CD4-positive, alpha-beta T cell (primary cell): ENCODE results near the gene N4BP2. TPM values are rescaled to one million over a fixed set of nuclear protein-coding genes. Genes with fewer than 3 reads are reported as not detected.

Experiments used
- ATAC-seq: fragments of 200-7000 bp; cut with Tn5 transposase; one replicate; pipeline ENCODE4 v1.10.0; 2022; ENCODE audit warnings: mild to moderate bottlenecking; ENCODE audit not compliant: poor library complexity
- CTCF ChIA-PET: fragments of 350-600 bp; sonication (Branson Sonifier 250); formaldehyde crosslinking; loops from one replicate; lab custom pipeline; 2021; ENCODE audit warnings: antibody characterized with exemption, inconsistent platforms; lab: Charles Lee
- POLR2A ChIA-PET: fragments of 350-600 bp; sonication (Branson Sonifier 250); formaldehyde crosslinking; loops from one replicate; lab custom pipeline; 2021; ENCODE audit warnings: antibody characterized with exemption, inconsistent platforms; lab: Charles Lee
- DNase-seq, 14 experiments: peaks; one replicate each; pipeline ENCODE4 v3.0.0-alpha.2; 2013 to 2020; ENCODE audit warnings: mixed read lengths in 2 of 14
- H3K27ac ChIP-seq, 2 donors: one replicate each; pipeline versions ENCODE4 v1.5.1 to v1.7.0; 2013; ENCODE audit warnings: low read length in 2 of 2, low read depth in 1 of 2, mild to moderate bottlenecking in 1 of 2
- H3K27me3 ChIP-seq, 2 experiments: 1 replicate in 1 of 2; 2 replicates in 1 of 2; pipeline versions ENCODE4 v1.6.1 to v1.7.0; 2013; ENCODE audit warnings: low read length in 2 of 2, control low read depth in 1 of 2, mild to moderate bottlenecking in 1 of 2, moderate library complexity in 1 of 2; ENCODE audit not compliant: insufficient read depth in 2 of 2, control insufficient read depth in 1 of 2
- H3K36me3 ChIP-seq: one replicate; pipeline ENCODE4 v1.6.1; 2013; ENCODE audit warnings: low read length, control low read depth; ENCODE audit not compliant: insufficient read depth
- H3K4me1 ChIP-seq: one replicate; pipeline ENCODE4 v1.6.1; 2013; ENCODE audit warnings: low read length, control low read depth; ENCODE audit not compliant: insufficient read depth
- H3K4me3 ChIP-seq: one replicate; pipeline ENCODE4 v1.5.1; 2013; ENCODE audit warnings: mild to moderate bottlenecking, low read length, moderate library complexity
- H3K9me3 ChIP-seq, 2 experiments: 1 replicate in 1 of 2; 2 replicates in 1 of 2; pipeline versions ENCODE4 v1.6.1 to v1.7.0; 2013; ENCODE audit warnings: low read length in 2 of 2, mild to moderate bottlenecking in 2 of 2, control low read depth in 1 of 2, moderate library complexity in 1 of 2; ENCODE audit not compliant: control insufficient read depth in 1 of 2, insufficient read depth in 1 of 2
- H3K27ac Mint-ChIP-seq: one replicate; pipeline ENCODE4 v1.8.0; 2020; ENCODE audit warnings: mixed read lengths
- H3K27me3 Mint-ChIP-seq: one replicate; pipeline ENCODE4 v1.8.0; 2021; ENCODE audit warnings: mixed read lengths
- H3K36me3 Mint-ChIP-seq: one replicate; pipeline ENCODE4 v1.8.0; 2021; ENCODE audit warnings: low read depth, mixed read lengths
- H3K4me1 Mint-ChIP-seq: one replicate; pipeline ENCODE4 v1.8.0; 2021; ENCODE audit warnings: low read depth, mixed read lengths
- H3K4me3 Mint-ChIP-seq: one replicate; pipeline ENCODE4 v1.8.0; 2020; ENCODE audit warnings: mild to moderate bottlenecking, mixed read lengths
- H3K9me3 Mint-ChIP-seq: one replicate; pipeline ENCODE4 v1.8.0; 2020; ENCODE audit warnings: mixed read lengths
- CTCF ChIP-seq: fragments of 200-600 bp; IDR thresholded peaks from one replicate; pipeline ENCODE4 v1.8.0; 2022; ENCODE audit warnings: antibody characterized with exemption, mild to moderate bottlenecking
- intact Hi-C, 2 experiments: fragments of 100-400 bp; cut with DNase I in 1 of 2; cut with micrococcal nuclease in 1 of 2; formaldehyde crosslinking; loops; one replicate each; pipeline versions ENCODE4 v1.15.1 to v1.9.0; 2023 to 2025; cut with DNase I, micrococcal nuclease
- total RNA-seq, 174 experiments: library from RNA in 2 of 174; stranded (reverse) in 2 of 174; gene quantifications; one replicate each; pipeline ENCODE4 v1.2.3 and lab custom pipeline; 2021 to 2026

The N4BP2 gene
- total RNA-seq, 2 experiments from 2014 or later: 21.7 to 25.2 TPM

GRCh38 chr4:40165916-40166315 lies 109.3 kb downstream of the N4BP2 start:
- no peak for TF ChIP-seq CTCF
- CTCF ChIA-PET: interaction anchor here (1.1 kb wide), 1 partner anchor 144 kb away, joined by 3 read pairs; no protein-coding TSS in a partner anchor
- no peak overlapping the region for H3K4me3 ChIP-seq
- Mint-ChIP-seq H3K4me3 (no peak overlapping the region), H3K27me3 (no peaks in the 10 kb centered on the region), H3K27ac (no peak overlapping the region), H3K36me3 (peaks cover 42% of the 10 kb centered on the region), H3K9me3 (peaks cover 8% of the 10 kb centered on the region), H3K4me1 (no peaks in the 10 kb centered on the region)
- POLR2A ChIA-PET: interaction anchor here (0.8 kb wide), 1 partner anchor 72 kb away, joined by 3 read pairs; no protein-coding TSS in a partner anchor
- intact Hi-C loops: no loop called here
- H3K27me3 ChIP-seq: no peaks in the 10 kb centered on the region
- no peak overlapping the region for H3K27ac ChIP-seq
- H3K4me1 ChIP-seq: no peaks in the 10 kb centered on the region
- no peak for DNase-seq
- no peaks in the 10 kb centered on the region for H3K9me3 ChIP-seq
- no peak for ATAC-seq
- H3K36me3 ChIP-seq: peaks cover 5% of the 10 kb centered on the region

- Mint-ChIP-seq H3K27ac (no peak overlapping the region), H3K4me3 (no peak overlapping the region), H3K27me3 (no peaks in the 10 kb centered on the region), H3K36me3 (peaks cover 28% of the 10 kb centered on the region), H3K4me1 (peaks cover 10% of the 10 kb centered on the region), H3K9me3 (peaks cover 8% of the 10 kb centered on the region)
- ChIA-PET POLR2A (no interaction called here), CTCF (no interaction called here)
- Histone ChIP-seq H3K27ac (no peak overlapping the region), H3K9me3 (no peaks in the 10 kb centered on the region), H3K36me3 (no peaks in the 10 kb centered on the region), H3K27me3 (no peaks in the 10 kb centered on the region), H3K4me1 (peaks cover 2% of the 10 kb centered on the region), H3K4me3 (no peak overlapping the region)
- intact Hi-C loops: no loop called here
- no peak for TF ChIP-seq CTCF
- ATAC-seq (no peak), DNase-seq (no peak)
These were observed 111.4 kb downstream of the N4BP2 start for GRCh38 chr4:40168070-40168469.

- peaks cover 10% of the 10 kb centered on the region for H3K4me1 ChIP-seq
- intact Hi-C loops: loop anchor here in 1 of 2 experiments (10.0 kb wide), 1 partner anchor 384 kb away; no protein-coding TSS in a partner anchor
- no peak overlapping the region for H3K4me3 Mint-ChIP-seq
- CTCF ChIA-PET: no interaction called here
- H3K27ac ChIP-seq: no peak overlapping the region
- no peaks in the 10 kb centered on the region for H3K27me3 ChIP-seq
- peaks cover 16% of the 10 kb centered on the region for H3K36me3 Mint-ChIP-seq
- POLR2A ChIA-PET: interaction anchor here (0.7 to 1.6 kb wide), 3 partner anchors 18 to 29 kb away, joined by 3 read pairs; no protein-coding TSS in a partner anchor
- TF ChIP-seq CTCF: no peak
- no peak for DNase-seq
- H3K4me1 Mint-ChIP-seq: peaks cover 19% of the 10 kb centered on the region
- ATAC-seq: no peak
- no peak overlapping the region for H3K4me3 ChIP-seq
- H3K9me3 ChIP-seq: no peaks in the 10 kb centered on the region
- no peaks in the 10 kb centered on the region for H3K27me3 Mint-ChIP-seq
- peaks cover 8% of the 10 kb centered on the region for H3K9me3 Mint-ChIP-seq
- no peaks in the 10 kb centered on the region for H3K36me3 ChIP-seq
- no peak overlapping the region for H3K27ac Mint-ChIP-seq
These were observed 113.9 kb downstream of the N4BP2 start for GRCh38 chr4:40170588-40170987.
